ENCODE data around the gene DNAJB6. TPM values are rescaled to one million over a fixed set of nuclear protein-coding genes. Genes with fewer than 3 reads are reported as not detected.
"Not testable (repeated sequence)": the region's sequence is repeated elsewhere in the genome, so short reads cannot be mapped to it uniquely, and the experiment has no call there.

Gene DNAJB6
- polyA plus RNA-seq, 3 donors: 66.6 to 117 (median 116) TPM

GRCh38 chr7:157323401-157323800, 13.4 kb upstream of the DNAJB6 start:
- Mint-ChIP-seq H3K4me1 (peaks cover 12% of the 10 kb centered on the region), H3K9me3 (peaks cover 0 to 4% (median 0%) of the 10 kb centered on the region in 7 donors), H3K27ac (no peak overlapping the region), H3K36me3 (no peaks in the 10 kb centered on the region), H3K27me3 (ENCODE audit: low read depth in 3 of 3) (peaks cover 0 to 3% (median 3%) of the 10 kb centered on the region in 3 donors), H3K4me3 (no peak overlapping the region)
- no peaks in the 10 kb centered on the region for H3K79me2 ChIP-seq (ENCODE audit: insufficient read depth, low read length)
- no peaks in the 10 kb centered on the region for H3K27me3 ChIP-seq (ENCODE audit: control insufficient read depth in 2 of 2, insufficient read depth in 2 of 2, low read length in 2 of 2)
- no peaks in the 10 kb centered on the region for H3K36me3 ChIP-seq (replicated peaks in 1 of 2; ENCODE audit: control insufficient read depth in 1 of 2, insufficient read depth in 2 of 2, low read length in 2 of 2)
- H3K4me1 ChIP-seq (ENCODE audit: control insufficient read depth in 1 of 2, insufficient read depth in 2 of 2, low read length in 2 of 2): peaks cover 4 to 5% of the 10 kb centered on the region in 2 donors
- 76% methylated on average over 2 of the region's 4 CpGs for WGBS (ENCODE audit: insufficient coverage)
- no peaks in the 10 kb centered on the region for H3K9me3 ChIP-seq (replicated peaks in 1 of 2; ENCODE audit: control insufficient read depth in 1 of 2, insufficient read depth in 1 of 2, low read length in 2 of 2)
- H3K4me2 ChIP-seq (replicated peaks; ENCODE audit: extremely low read depth, low read length, poor library complexity, severe bottlenecking): no peak overlapping the region
- H2AFZ ChIP-seq (ENCODE audit: insufficient read depth, low read depth, low read length, poor library complexity, severe bottlenecking): no peak overlapping the region
- DNase-seq: no peak
- no peak overlapping the region for H3K9ac ChIP-seq (ENCODE audit: insufficient read depth, low read length, poor library complexity, severe bottlenecking)
- H3K4me3 ChIP-seq (replicated peaks in 1 of 3; ENCODE audit: low read depth in 2 of 3, low read length in 3 of 3): no peak overlapping the region
- no peak for TF ChIP-seq CTCF (IDR thresholded peaks at IDR 0.05)
- intact Hi-C loops (cut with micrococcal nuclease): no loop called here
- no peak overlapping the region for H3K27ac ChIP-seq (ENCODE audit: low read depth in 1 of 2, low read length in 2 of 2)
- no peaks in the 10 kb centered on the region for H4K20me1 ChIP-seq (ENCODE audit: insufficient read depth, low read length)

- Histone ChIP-seq H3K4me2 (replicated peaks; ENCODE audit: extremely low read depth, low read length, poor library complexity, severe bottlenecking) (no peak overlapping the region), H3K9me3 (replicated peaks in 1 of 2; ENCODE audit: control insufficient read depth in 1 of 2, insufficient read depth in 1 of 2, low read length in 2 of 2) (no peaks in the 10 kb centered on the region), H3K9ac (ENCODE audit: insufficient read depth, low read length, poor library complexity, severe bottlenecking) (no peak overlapping the region), H3K4me3 (replicated peaks in 1 of 3; ENCODE audit: low read depth in 2 of 3, low read length in 3 of 3) (no peak overlapping the region), H4K20me1 (ENCODE audit: insufficient read depth, low read length) (no peaks in the 10 kb centered on the region), H3K27me3 (ENCODE audit: control insufficient read depth in 2 of 2, insufficient read depth in 2 of 2, low read length in 2 of 2) (no peaks in the 10 kb centered on the region), H3K27ac (ENCODE audit: low read depth in 1 of 2, low read length in 2 of 2) (no peak overlapping the region), H3K36me3 (replicated peaks in 1 of 2; ENCODE audit: control insufficient read depth in 1 of 2, insufficient read depth in 2 of 2, low read length in 2 of 2) (no peaks in the 10 kb centered on the region), H3K4me1 (ENCODE audit: control insufficient read depth in 1 of 2, insufficient read depth in 2 of 2, low read length in 2 of 2) (no peaks in the 10 kb centered on the region), H2AFZ (ENCODE audit: insufficient read depth, low read depth, low read length, poor library complexity, severe bottlenecking) (no peak overlapping the region), H3K79me2 (ENCODE audit: insufficient read depth, low read length) (no peaks in the 10 kb centered on the region)
- peaks cover 0 to 7% (median 0%) of the 10 kb centered on the region in 3 donors for H3K27me3 Mint-ChIP-seq (ENCODE audit: low read depth in 3 of 3)
- DNase-seq: no peak
- no peak overlapping the region for H3K4me3 Mint-ChIP-seq
- intact Hi-C loops (cut with micrococcal nuclease): no loop called here
- H3K9me3 Mint-ChIP-seq: peaks cover 0 to 4% (median 0%) of the 10 kb centered on the region in 7 donors
- WGBS (ENCODE audit: insufficient coverage): 92% methylated on average over 8 of the region's 12 CpGs
- no peak for TF ChIP-seq CTCF (IDR thresholded peaks at IDR 0.05)
- no peaks in the 10 kb centered on the region for H3K4me1 Mint-ChIP-seq
- no peaks in the 10 kb centered on the region for H3K36me3 Mint-ChIP-seq
- no peak overlapping the region for H3K27ac Mint-ChIP-seq
These were observed 7.4 kb upstream of the DNAJB6 start for GRCh38 chr7:157329447-157329846.

- H3K4me1 ChIP-seq (ENCODE audit: control insufficient read depth in 1 of 2, insufficient read depth in 2 of 2, low read length in 2 of 2); H3K4me2 ChIP-seq (replicated peaks; ENCODE audit: extremely low read depth, low read length, poor library complexity, severe bottlenecking); H3K27me3 ChIP-seq (ENCODE audit: control insufficient read depth in 2 of 2, insufficient read depth in 2 of 2, low read length in 2 of 2); H3K27me3 Mint-ChIP-seq (ENCODE audit: low read depth in 3 of 3); H2AFZ ChIP-seq (ENCODE audit: insufficient read depth, low read depth, low read length, poor library complexity, severe bottlenecking); H3K9ac ChIP-seq (ENCODE audit: insufficient read depth, low read length, poor library complexity, severe bottlenecking); H3K36me3 Mint-ChIP-seq; H3K27ac Mint-ChIP-seq; H3K4me1 Mint-ChIP-seq; H3K79me2 ChIP-seq (ENCODE audit: insufficient read depth, low read length); H4K20me1 ChIP-seq (ENCODE audit: insufficient read depth, low read length); DNase-seq; H3K9me3 Mint-ChIP-seq; H3K9me3 ChIP-seq (replicated peaks in 1 of 2; ENCODE audit: control insufficient read depth in 1 of 2, insufficient read depth in 1 of 2, low read length in 2 of 2); H3K4me3 Mint-ChIP-seq; H3K4me3 ChIP-seq (replicated peaks in 1 of 3; ENCODE audit: low read depth in 2 of 3, low read length in 3 of 3); H3K36me3 ChIP-seq (replicated peaks in 1 of 2; ENCODE audit: control insufficient read depth in 1 of 2, insufficient read depth in 2 of 2, low read length in 2 of 2); H3K27ac ChIP-seq (ENCODE audit: low read depth in 1 of 2, low read length in 2 of 2): not testable (repeated sequence)
- WGBS (ENCODE audit: insufficient coverage): 100% methylated on average over 1 of the region's 10 CpGs
- intact Hi-C loops (cut with micrococcal nuclease): loop anchor here (10.0 kb wide), 1 partner anchor 56 kb away; no protein-coding TSS in a partner anchor
These were observed 6.2 kb upstream of the DNAJB6 start for GRCh38 chr7:157330567-157330966.
